Right lobe of liver (tissue), 6 donors: ENCODE data around the gene CDC14A. TPM values are rescaled to one million over a fixed set of nuclear protein-coding genes. Genes with fewer than 3 reads are reported as not detected.
"Not testable (repeated sequence)": the region's sequence is repeated elsewhere in the genome, so short reads cannot be mapped to it uniquely, and the experiment has no call there.

Source experiments
- ATAC-seq, 4 donors: fragments of 200-7000 bp; cut with Tn5 transposase; one replicate each; pipeline ENCODE4 v1.9.1; 2020; ENCODE audit warnings: mild to moderate bottlenecking in 4 of 4, moderate library complexity in 4 of 4
- DNase-seq, 3 donors: peaks; one replicate each; pipeline ENCODE4 v3.0.0-alpha.2; 2020
- H3K27ac ChIP-seq, 3 donors: fragments of 200-600 bp; one replicate each; pipeline ENCODE4 v1.8.0; 2022
- H3K27me3 ChIP-seq, 2 donors: fragments of 200-600 bp; one replicate each; pipeline ENCODE4 v1.8.0; 2022
- H3K36me3 ChIP-seq, 4 donors: fragments of 200-600 bp; sonication (generic) in 1 of 4; one replicate each; pipeline versions ENCODE4 v1.5.1 to v1.8.0; 2017 to 2022; ENCODE audit warnings: control low read depth in 1 of 4
- H3K4me1 ChIP-seq, 4 donors: fragments of 200-600 bp; sonication (generic) in 1 of 4; one replicate each; pipeline versions ENCODE4 v1.5.1 to v1.8.0; 2017 to 2022; ENCODE audit warnings: control low read depth in 1 of 4
- H3K4me3 ChIP-seq, 3 donors: fragments of 200-600 bp; one replicate each; pipeline ENCODE4 v1.8.0; 2022
- H3K9me3 ChIP-seq, 4 donors: fragments of 200-600 bp; sonication (generic) in 1 of 4; one replicate each; pipeline versions ENCODE4 v1.5.1 to v1.8.0; 2017 to 2022; ENCODE audit warnings: control low read depth in 1 of 4
- POLR2A ChIP-seq: fragments of 450-650 bp; IDR thresholded peaks from one replicate; pipeline ENCODE4 v1.6.1; 2017; ENCODE audit warnings: antibody characterized with exemption, mild to moderate bottlenecking
- WGBS: methylation state at CpG from one replicate; pipeline ENCODE4 v1.1.6; 2018; ENCODE audit warnings: low coverage, low lambda C conversion rate; ENCODE audit not compliant: insufficient coverage; ENCODE audit errors: missing lambda C conversion rate; 5-methylcytosine and 5-hydroxymethylcytosine counted together
- intact Hi-C, 2 donors: fragments of 100-400 bp; cut with DNase I; formaldehyde crosslinking; loops; one replicate each; pipeline versions ENCODE4 v1.11.2 to v1.14.1; 2022
- total RNA-seq, 6 experiments: library from RNA; depleted of rRNA in 2 of 6; stranded (reverse); fragments of >200 nt in 2 of 6; fragmentation: NEBNext Ultra II Directional in 3 of 6; extraction: Animal tissue kit (Norgen Biotek cat#: 25700) in 3 of 6; gene quantifications; one replicate each; pipeline versions ENCODE4 v1.1.0 to v1.2.4, GENCODE V29; 2016 to 2023
- TF ChIP-seq, protein P1 (sequence below), 4 donors: fragments of 200-600 bp in 3 of 4; fragments of 450-650 bp in 1 of 4; IDR thresholded peaks; one replicate each; pipeline versions ENCODE4 v1.5.1 to v1.8.0; 2016 to 2022; ENCODE audit warnings: antibody characterized with exemption in 4 of 4, mild to moderate bottlenecking in 2 of 4
- donor health status: DM: no; HTN: yes; CAD: no.
- donor health status: DM: no; HTN: no; CAD: no.
- donor health status: DM: no; HTN: no; CAD: no.
- donor health status: DM: no; HTN: yes; CAD: no.
- donor health status: DM: no; HTN: yes; CAD: no.

CDC14A gene
- total RNA-seq, 6 experiments from 2014 or later: 1.1 to 3.3 (median 1.6) TPM

DNA sequence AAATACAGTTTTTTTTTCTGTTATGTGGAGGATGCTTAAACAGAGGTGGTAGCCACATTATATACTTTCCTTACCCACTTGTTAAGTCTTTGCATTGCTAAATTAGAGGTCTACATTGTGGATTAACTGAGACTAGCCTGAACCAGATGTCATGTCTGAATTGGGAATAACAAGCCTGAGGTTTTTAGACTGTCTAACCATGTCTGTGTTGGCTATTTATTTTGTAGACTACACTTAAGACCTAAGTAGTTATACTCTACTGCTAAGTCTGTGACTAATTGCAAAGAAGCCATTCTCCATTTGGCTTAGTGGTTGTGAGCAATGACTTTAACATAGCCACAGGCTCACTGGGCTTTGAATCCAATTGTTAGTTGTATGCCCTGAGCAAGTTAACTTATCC, 45.4 kb downstream of the CDC14A start:
- Histone ChIP-seq H3K9me3 (no peaks in the 10 kb centered on the region), H3K27ac (no peak overlapping the region), H3K36me3 (no peaks in the 10 kb centered on the region), H3K4me3 (no peak overlapping the region), H3K4me1 (no peaks in the 10 kb centered on the region), H3K27me3 (no peaks in the 10 kb centered on the region)
- ATAC-seq: no peak
- DNase-seq: no peak
- no peak for TF ChIP-seq POLR2A
- intact Hi-C loops: no loop called here

DNA sequence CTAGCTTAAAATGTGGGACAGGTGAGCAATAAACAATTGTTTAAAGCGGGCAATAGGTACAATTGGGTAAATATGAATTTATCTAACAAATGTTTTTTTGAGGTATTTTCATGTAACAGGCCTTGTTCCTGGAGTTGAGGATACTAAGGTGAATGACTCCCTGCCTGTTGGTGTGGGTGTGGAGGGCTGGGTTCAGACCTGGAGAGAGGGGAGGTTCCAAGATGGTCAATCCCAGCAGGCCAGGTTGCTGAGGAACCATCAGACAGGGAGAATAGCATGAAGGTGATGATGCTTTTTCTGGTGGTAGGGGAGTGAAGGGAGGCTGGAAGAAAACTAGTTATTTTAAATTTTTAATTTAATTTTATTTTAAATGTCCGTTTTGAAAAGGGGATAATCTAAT, 46.3 kb downstream of the CDC14A start:
- ATAC-seq: no peak
- 81% methylated on average over 2 of the region's 2 CpGs for WGBS
- Histone ChIP-seq H3K9me3 (no peaks in the 10 kb centered on the region), H3K27me3 (no peaks in the 10 kb centered on the region), H3K4me3 (no peak overlapping the region), H3K27ac (no peak overlapping the region), H3K36me3 (no peaks in the 10 kb centered on the region), H3K4me1 (no peaks in the 10 kb centered on the region)
- TF ChIP-seq, protein P1, sequence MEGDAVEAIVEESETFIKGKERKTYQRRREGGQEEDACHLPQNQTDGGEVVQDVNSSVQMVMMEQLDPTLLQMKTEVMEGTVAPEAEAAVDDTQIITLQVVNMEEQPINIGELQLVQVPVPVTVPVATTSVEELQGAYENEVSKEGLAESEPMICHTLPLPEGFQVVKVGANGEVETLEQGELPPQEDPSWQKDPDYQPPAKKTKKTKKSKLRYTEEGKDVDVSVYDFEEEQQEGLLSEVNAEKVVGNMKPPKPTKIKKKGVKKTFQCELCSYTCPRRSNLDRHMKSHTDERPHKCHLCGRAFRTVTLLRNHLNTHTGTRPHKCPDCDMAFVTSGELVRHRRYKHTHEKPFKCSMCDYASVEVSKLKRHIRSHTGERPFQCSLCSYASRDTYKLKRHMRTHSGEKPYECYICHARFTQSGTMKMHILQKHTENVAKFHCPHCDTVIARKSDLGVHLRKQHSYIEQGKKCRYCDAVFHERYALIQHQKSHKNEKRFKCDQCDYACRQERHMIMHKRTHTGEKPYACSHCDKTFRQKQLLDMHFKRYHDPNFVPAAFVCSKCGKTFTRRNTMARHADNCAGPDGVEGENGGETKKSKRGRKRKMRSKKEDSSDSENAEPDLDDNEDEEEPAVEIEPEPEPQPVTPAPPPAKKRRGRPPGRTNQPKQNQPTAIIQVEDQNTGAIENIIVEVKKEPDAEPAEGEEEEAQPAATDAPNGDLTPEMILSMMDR (IDR thresholded peaks at IDR 0.05): no peak
- DNase-seq: no peak
- intact Hi-C loops: no loop called here

DNA sequence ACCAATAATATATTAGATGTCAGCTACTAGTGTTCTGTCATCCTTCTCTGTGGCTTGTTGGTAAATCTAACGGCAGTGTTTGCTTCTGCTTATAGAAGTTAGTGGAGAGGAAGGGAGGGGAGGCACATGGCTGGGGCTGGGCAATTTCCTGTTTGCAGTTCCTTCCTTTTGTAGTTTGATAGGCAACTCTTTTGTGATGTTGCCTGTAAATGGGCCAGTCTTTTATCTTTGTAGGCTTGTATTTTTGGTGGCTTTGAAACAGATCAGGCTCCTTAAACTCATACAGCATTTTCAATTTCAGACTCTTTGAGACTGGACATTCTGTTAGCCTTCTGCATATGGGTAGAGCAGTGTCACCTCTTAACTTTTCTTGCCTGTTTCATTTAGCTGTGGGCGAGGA, 48.1 kb downstream of the CDC14A start:
- H3K36me3 ChIP-seq: no peaks in the 10 kb centered on the region
- H3K4me1 ChIP-seq: no peaks in the 10 kb centered on the region
- no peak overlapping the region for H3K27ac ChIP-seq
- ATAC-seq: peak; percentile 69 to 83 (median 77)
- no peaks in the 10 kb centered on the region for H3K9me3 ChIP-seq
- H3K27me3 ChIP-seq: no peaks in the 10 kb centered on the region
- no peak overlapping the region for H3K4me3 ChIP-seq
- 52% methylated on average over 2 of the region's 2 CpGs for WGBS
- intact Hi-C loops: no loop called here
- peak in 2 of 3 donors; percentile 22 to 59 for DNase-seq
- no peak for TF ChIP-seq POLR2A
- TF ChIP-seq, protein P1 (IDR thresholded peaks at IDR 0.05): no peak

DNA sequence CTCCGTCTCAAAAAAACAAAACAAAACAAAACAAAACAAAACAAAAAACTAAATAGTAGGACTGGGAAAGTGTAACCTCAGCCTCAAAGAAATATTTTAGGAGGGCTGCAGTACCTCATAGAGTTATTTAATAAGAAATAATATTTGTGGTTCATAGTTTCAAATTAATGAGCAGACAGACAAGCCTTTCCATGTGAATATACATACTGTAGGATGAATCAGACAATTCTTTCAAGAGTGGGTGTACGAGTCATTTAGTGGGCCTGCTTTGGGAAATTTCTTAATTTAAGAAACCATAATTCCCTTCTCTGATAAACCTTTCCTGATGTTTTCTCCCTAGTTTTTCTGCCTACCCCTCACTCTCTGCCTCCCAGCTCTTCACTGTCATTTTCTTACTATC, 52.5 kb downstream of the CDC14A start:
- 69% methylated on average over 2 of the region's 2 CpGs for WGBS
- no peak overlapping the region for H3K27ac ChIP-seq
- H3K27me3 ChIP-seq: no peaks in the 10 kb centered on the region
- no peaks in the 10 kb centered on the region for H3K4me1 ChIP-seq
- no peak overlapping the region for H3K4me3 ChIP-seq
- DNase-seq (no peak), ATAC-seq (no peak)
- TF ChIP-seq, protein P1 (IDR thresholded peaks at IDR 0.05): no peak
- no peak for TF ChIP-seq POLR2A
- intact Hi-C loops: no loop called here
- no peaks in the 10 kb centered on the region for H3K36me3 ChIP-seq
- no peaks in the 10 kb centered on the region for H3K9me3 ChIP-seq

DNA sequence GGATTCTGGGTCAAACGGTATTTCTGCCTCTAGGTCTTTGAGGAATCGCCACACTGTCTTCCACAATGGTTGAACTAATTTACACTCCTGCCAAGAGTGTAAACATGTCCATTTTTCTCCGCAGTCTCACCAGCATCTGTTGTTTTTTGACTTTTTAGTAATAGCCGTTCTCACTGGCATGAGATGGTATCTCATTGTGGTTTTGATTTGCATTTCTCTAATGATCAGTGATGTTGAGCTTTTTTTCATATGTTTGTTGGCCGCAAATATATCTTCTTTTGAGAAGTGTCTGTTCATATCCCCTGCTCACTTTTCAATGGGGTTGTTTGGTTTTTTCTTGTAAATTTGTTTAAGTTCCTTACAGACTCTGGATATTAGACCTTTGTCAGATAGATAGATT, 53.6 kb downstream of the CDC14A start:
- H3K4me3 ChIP-seq, H3K9me3 ChIP-seq, H3K4me1 ChIP-seq, H3K36me3 ChIP-seq, H3K27ac ChIP-seq, H3K27me3 ChIP-seq, ATAC-seq, intact Hi-C loops, DNase-seq: not testable (repeated sequence)
- 94% methylated on average over 5 of the region's 5 CpGs for WGBS

DNA sequence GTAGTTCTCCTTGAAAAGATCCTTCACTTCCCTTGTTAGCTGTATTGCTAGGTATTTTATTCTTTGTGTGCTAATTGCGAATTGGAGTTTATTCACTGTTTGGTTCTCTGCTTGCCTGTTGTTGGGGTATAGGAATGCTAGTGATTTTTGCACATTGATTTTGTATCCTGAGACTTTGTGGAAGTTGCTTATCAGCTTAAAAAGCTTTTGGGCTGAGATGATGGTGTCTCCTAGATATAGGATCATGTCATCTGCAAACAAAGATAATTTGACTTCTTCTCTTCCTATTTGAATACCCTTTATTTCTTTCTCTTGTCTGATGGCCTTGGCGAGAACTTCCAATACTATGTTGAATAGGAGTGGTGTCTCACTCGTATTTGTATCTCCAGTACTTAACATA, 55.1 kb downstream of the CDC14A start:
- WGBS: 89% methylated on average over 3 of the region's 3 CpGs
- H3K27ac ChIP-seq, DNase-seq, H3K4me1 ChIP-seq, H3K9me3 ChIP-seq, H3K27me3 ChIP-seq, intact Hi-C loops, H3K4me3 ChIP-seq, ATAC-seq, H3K36me3 ChIP-seq: not testable (repeated sequence)
